GM21515 (cell line): ENCODE measurements around the gene INHA.

Source experiments
- ATAC-seq: cut with Tn5 transposase; IDR thresholded peaks from one replicate; pipeline ENCODE4 v1.9.1; 2021; ENCODE audit not compliant: unreplicated experiment

The INHA gene

GRCh38 chr2:219557791-219558785 is 14.0 kb upstream of the INHA start:
- no peak for ATAC-seq

- ATAC-seq: no peak
Measured at GRCh38 chr2:219559156-219559915, 12.8 kb upstream of the INHA start.

GRCh38 chr2:219560037-219560892 is 11.8 kb upstream of the INHA start:
- peak; percentile 47 for ATAC-seq

- ATAC-seq: no peak
Measured at GRCh38 chr2:219560893-219561178, 11.3 kb upstream of the INHA start.

- no peak for ATAC-seq
Measured at GRCh38 chr2:219561179-219562048, 10.7 kb upstream of the INHA start.

- no peak for ATAC-seq
Measured at GRCh38 chr2:219562049-219563020, 9.8 kb upstream of the INHA start.

- ATAC-seq: no peak
Measured at GRCh38 chr2:219563271-219563928, 8.7 kb upstream of the INHA start.

- ATAC-seq: no peak
Measured at GRCh38 chr2:219565130-219566080, 6.7 kb upstream of the INHA start.

GRCh38 chr2:219566640-219567039 is 5.5 kb upstream of the INHA start:
- no peak for ATAC-seq

GRCh38 chr2:219567131-219567530 is 5.0 kb upstream of the INHA start:
- no peak for ATAC-seq

- no peak for ATAC-seq
Measured at GRCh38 chr2:219567791-219568361, 4.2 kb upstream of the INHA start.

GRCh38 chr2:219569041-219569440 is 3.1 kb upstream of the INHA start:
- ATAC-seq: no peak

- ATAC-seq: no peak
Measured at GRCh38 chr2:219569635-219570034, 2.5 kb upstream of the INHA start.

- no peak for ATAC-seq
Measured at GRCh38 chr2:219570194-219570923, 1.8 kb upstream of the INHA start.

GRCh38 chr2:219570924-219571310 is 1.2 kb upstream of the INHA start:
- ATAC-seq: no peak
